ENCODE measurements around the gene OR10A7.

Gene OR10A7

GRCh38 chr12:55246159-55246558 is 25.3 kb downstream of the OR10A7 start:
- no peak overlapping the region for H3K27ac ChIP-seq (ENCODE audit: low read depth, low read length)
- H3K27me3 ChIP-seq (ENCODE audit: control insufficient read depth in 1 of 2, insufficient read depth in 2 of 2, low read length in 2 of 2), result no peaks in the 10 kb centered on the region
- H3K36me3 ChIP-seq (ENCODE audit: control insufficient read depth in 1 of 2, insufficient read depth in 2 of 2, low read length in 2 of 2), result no peaks in the 10 kb centered on the region
- no peaks in the 10 kb centered on the region for H3K4me1 ChIP-seq (ENCODE audit: control insufficient read depth in 1 of 2, insufficient read depth in 2 of 2, low read length in 2 of 2)
- no peaks in the 10 kb centered on the region for H3K9me3 ChIP-seq (ENCODE audit: control insufficient read depth in 1 of 2, low read length in 2 of 2)
- H3K4me3 ChIP-seq (ENCODE audit: low read depth in 1 of 2, low read length in 2 of 2), result no peak overlapping the region
- no peak overlapping the region for H3K9ac ChIP-seq (ENCODE audit: low read depth in 1 of 2, low read length in 2 of 2)

- Histone ChIP-seq H3K27ac (ENCODE audit: low read depth, low read length) (no peak overlapping the region), H3K36me3 (ENCODE audit: control insufficient read depth in 1 of 2, insufficient read depth in 2 of 2, low read length in 2 of 2) (no peaks in the 10 kb centered on the region), H3K9me3 (ENCODE audit: control insufficient read depth in 1 of 2, low read length in 2 of 2) (no peaks in the 10 kb centered on the region), H3K4me3 (ENCODE audit: low read depth in 1 of 2, low read length in 2 of 2) (no peak overlapping the region), H3K27me3 (ENCODE audit: control insufficient read depth in 1 of 2, insufficient read depth in 2 of 2, low read length in 2 of 2) (no peaks in the 10 kb centered on the region), H3K9ac (ENCODE audit: low read depth in 1 of 2, low read length in 2 of 2) (no peak overlapping the region), H3K4me1 (ENCODE audit: control insufficient read depth in 1 of 2, insufficient read depth in 2 of 2, low read length in 2 of 2) (no peaks in the 10 kb centered on the region)
Measured at GRCh38 chr12:55250944-55251343, 30.1 kb downstream of the OR10A7 start.

- H3K4me3 ChIP-seq (ENCODE audit: low read depth in 1 of 2, low read length in 2 of 2), result no peak overlapping the region
- H3K4me1 ChIP-seq (ENCODE audit: control insufficient read depth in 1 of 2, insufficient read depth in 2 of 2, low read length in 2 of 2), result no peaks in the 10 kb centered on the region
- H3K9ac ChIP-seq (ENCODE audit: low read depth in 1 of 2, low read length in 2 of 2), result no peak overlapping the region
- no peaks in the 10 kb centered on the region for H3K36me3 ChIP-seq (ENCODE audit: control insufficient read depth in 1 of 2, insufficient read depth in 2 of 2, low read length in 2 of 2)
- no peaks in the 10 kb centered on the region for H3K27me3 ChIP-seq (ENCODE audit: control insufficient read depth in 1 of 2, insufficient read depth in 2 of 2, low read length in 2 of 2)
- no peak overlapping the region for H3K27ac ChIP-seq (ENCODE audit: low read depth, low read length)
- no peaks in the 10 kb centered on the region for H3K9me3 ChIP-seq (ENCODE audit: control insufficient read depth in 1 of 2, low read length in 2 of 2)
Measured at GRCh38 chr12:55253281-55253680, 32.5 kb downstream of the OR10A7 start.

GRCh38 chr12:55256831-55257230 is 36.0 kb downstream of the OR10A7 start:
- H3K36me3 ChIP-seq (ENCODE audit: control insufficient read depth in 1 of 2, insufficient read depth in 2 of 2, low read length in 2 of 2), result no peaks in the 10 kb centered on the region
- no peak overlapping the region for H3K4me3 ChIP-seq (ENCODE audit: low read depth in 1 of 2, low read length in 2 of 2)

GRCh38 chr12:55258303-55258702 is 37.5 kb downstream of the OR10A7 start:
- no peaks in the 10 kb centered on the region for H3K9me3 ChIP-seq (ENCODE audit: control insufficient read depth in 1 of 2, low read length in 2 of 2)
- H3K27ac ChIP-seq (ENCODE audit: low read depth, low read length), result no peak overlapping the region
- H3K9ac ChIP-seq (ENCODE audit: low read depth in 1 of 2, low read length in 2 of 2), result no peak overlapping the region
- no peak overlapping the region for H3K4me3 ChIP-seq (ENCODE audit: low read depth in 1 of 2, low read length in 2 of 2)
- H3K36me3 ChIP-seq (ENCODE audit: control insufficient read depth in 1 of 2, insufficient read depth in 2 of 2, low read length in 2 of 2), result no peaks in the 10 kb centered on the region
- no peaks in the 10 kb centered on the region for H3K4me1 ChIP-seq (ENCODE audit: control insufficient read depth in 1 of 2, insufficient read depth in 2 of 2, low read length in 2 of 2)
- no peaks in the 10 kb centered on the region for H3K27me3 ChIP-seq (ENCODE audit: control insufficient read depth in 1 of 2, insufficient read depth in 2 of 2, low read length in 2 of 2)

More at GRCh38 chr12:55256831-55257230, 36.0 kb downstream of the OR10A7 start:
- no peaks in the 10 kb centered on the region for H3K27me3 ChIP-seq (ENCODE audit: control insufficient read depth in 1 of 2, insufficient read depth in 2 of 2, low read length in 2 of 2)
- no peaks in the 10 kb centered on the region for H3K4me1 ChIP-seq (ENCODE audit: control insufficient read depth in 1 of 2, insufficient read depth in 2 of 2, low read length in 2 of 2)
- no peak overlapping the region for H3K27ac ChIP-seq (ENCODE audit: low read depth, low read length)
- H3K9ac ChIP-seq (ENCODE audit: low read depth in 1 of 2, low read length in 2 of 2), result no peak overlapping the region
- H3K9me3 ChIP-seq (ENCODE audit: control insufficient read depth in 1 of 2, low read length in 2 of 2), result no peaks in the 10 kb centered on the region

Data from duodenal mucosa (tissue), 2 donors.